Tibial nerve (tissue), 4 donors: Measurements from ENCODE around the gene CNR1.

ENCODE experiments used
- CTCF ChIP-seq, 5 experiments: fragments of 200-600 bp in 3 of 5; fragments of 450-650 bp in 2 of 5; sonication (generic) in 3 of 5; IDR thresholded peaks; one replicate each; pipeline ENCODE4 v1.5.1; 2016 to 2019; ENCODE audit warnings: antibody characterized with exemption in 5 of 5, mild to moderate bottlenecking in 3 of 5, moderate library complexity in 2 of 5
- EP300 ChIP-seq, 2 donors: sonication (generic); formaldehyde crosslinking; IDR thresholded peaks; one replicate each; pipeline ENCODE4 v1.6.1; 2017; ENCODE audit warnings: antibody characterized with exemption in 2 of 2, mild to moderate bottlenecking in 1 of 2

GRCh38 chr6:88133718-88134117 is 32.4 kb downstream of the CNR1 start:
- no peak for TF ChIP-seq CTCF (IDR thresholded peaks at IDR 0.05)
- TF ChIP-seq EP300 (IDR thresholded peaks at IDR 0.05), result no peak
